ENCODE measurements around the gene SARDH.

DNA sequence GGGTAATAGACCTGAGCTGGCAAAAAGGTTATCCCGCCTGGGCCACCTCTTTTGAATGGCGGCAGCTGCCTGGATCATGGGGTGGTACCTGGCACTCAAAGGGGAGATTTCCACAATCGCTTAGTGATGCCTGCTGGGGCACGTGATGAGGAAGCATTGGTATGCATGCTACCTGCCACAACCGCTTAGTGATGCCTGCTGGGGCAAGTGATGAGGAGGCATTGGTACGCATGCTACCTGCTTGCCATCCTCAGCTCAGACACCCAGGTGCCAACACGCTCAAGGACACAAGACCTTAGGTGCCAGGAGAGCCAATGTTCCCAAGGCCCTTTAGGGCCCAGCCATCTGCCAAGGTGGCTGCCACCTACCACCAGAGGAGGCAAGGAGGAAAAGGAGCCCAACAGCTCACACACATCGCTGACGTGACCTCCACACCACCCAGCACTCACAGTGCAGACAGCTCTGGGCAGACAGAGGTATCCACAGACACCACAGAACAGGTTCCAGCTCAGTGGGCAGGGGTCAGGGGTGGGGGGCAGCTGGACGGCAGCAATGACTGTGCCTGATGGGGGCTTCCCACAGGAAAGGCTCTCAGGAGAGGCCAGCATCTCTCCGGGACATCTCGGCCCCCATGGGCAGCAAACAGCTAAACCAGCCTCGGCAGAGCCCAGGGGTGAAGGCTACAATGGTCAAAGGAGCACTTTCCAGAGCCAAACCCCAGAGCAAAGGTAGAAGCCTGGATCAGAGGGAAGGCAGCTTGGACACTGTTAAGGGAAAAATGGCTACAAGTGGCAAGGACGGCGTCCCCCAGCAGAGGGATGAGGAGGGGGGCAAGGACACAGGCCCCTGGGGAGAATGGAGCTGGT is 43.0 kb upstream of the SARDH start:
- TF ChIP-seq CTCF (IDR thresholded peaks at IDR 0.05 in 4 of 5, conservative IDR thresholded peaks at IDR 0.05 in 1 of 5) (no peak), POLR2A (IDR thresholded peaks at IDR 0.05) (no peak)
